ENCODE results near the gene DICER1.

The DICER1 gene

DNA sequence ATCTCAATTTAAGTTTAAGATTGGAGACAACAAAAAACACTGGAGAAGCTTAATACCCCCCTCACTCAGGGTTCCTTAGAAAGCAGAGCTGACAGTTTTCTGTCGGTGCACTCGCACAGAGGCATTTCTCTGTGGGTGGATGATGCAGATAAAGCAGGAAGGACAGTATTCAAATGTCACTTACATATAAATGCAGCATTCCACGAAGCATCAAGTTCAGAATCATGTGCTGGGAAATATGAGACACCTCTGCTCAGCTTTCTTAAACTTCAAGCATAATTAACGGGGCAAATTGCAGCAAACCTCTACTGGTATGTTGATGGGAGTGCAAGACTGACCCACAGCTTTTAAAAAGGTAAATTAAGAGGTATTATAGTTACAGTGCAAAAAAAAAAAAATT is 68.7 kb downstream of the DICER1 start:
- no peak for DNase-seq (ENCODE audit: low spot score)

DNA sequence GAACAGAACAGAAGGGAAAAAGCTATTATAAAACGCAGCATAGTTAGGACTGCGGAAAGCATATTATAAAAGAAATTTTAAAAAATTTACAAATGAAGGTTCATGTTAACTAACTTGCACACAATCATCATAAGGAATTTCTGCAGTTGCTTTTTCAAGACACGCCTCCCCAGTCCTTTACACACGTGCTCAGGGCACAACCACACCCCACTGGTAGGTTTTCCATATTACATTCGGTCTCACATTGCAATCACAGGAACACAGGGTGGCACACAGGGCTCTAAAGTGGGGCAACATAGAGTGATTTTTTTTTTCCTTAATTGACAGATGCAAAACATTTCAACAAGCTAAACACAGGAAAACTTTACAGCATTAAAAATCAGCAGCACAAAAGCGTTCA is 69.7 kb downstream of the DICER1 start:
- DNase-seq (ENCODE audit: low spot score), result no peak

DNA sequence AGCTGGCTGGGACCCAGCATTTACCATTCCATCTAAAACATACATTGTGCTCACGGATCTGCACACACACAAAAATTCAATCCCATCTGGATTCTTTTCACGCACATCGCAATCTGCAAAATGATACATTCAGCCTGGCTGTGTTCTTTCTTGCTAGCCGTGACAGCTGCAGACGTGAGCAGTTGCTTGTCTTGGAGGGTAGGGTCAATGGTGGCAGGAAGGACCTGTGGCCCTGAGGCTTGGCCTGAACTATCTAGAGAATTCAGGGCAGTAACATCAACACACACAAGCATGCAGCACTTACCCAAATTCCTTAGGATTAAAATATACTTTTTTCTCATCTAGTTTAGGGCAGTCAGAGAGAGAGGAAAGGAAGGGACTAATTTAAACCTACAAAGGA is 72.0 kb downstream of the DICER1 start:
- no peak for DNase-seq (ENCODE audit: low spot score)

DNA sequence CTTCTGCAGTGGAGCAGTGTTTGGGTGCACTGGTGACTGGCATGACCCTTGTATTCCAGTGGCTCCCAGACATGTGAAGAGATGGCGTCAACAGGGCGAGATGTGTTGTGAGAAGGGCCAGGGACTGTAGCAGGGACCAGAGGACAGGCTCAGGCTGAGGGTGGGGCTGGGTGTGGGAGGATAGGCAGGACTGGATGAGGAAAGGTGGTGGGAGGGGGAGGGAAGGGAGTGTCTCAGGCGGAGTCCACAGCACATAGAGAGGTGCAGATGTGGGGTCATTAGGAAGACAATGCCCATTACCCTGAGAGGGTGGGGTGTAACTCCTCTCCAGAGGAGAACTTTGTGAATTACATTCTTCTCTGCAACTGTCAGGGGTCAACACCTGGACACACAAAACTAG is 78.5 kb downstream of the DICER1 start:
- DNase-seq (ENCODE audit: low spot score), result no peak

DNA sequence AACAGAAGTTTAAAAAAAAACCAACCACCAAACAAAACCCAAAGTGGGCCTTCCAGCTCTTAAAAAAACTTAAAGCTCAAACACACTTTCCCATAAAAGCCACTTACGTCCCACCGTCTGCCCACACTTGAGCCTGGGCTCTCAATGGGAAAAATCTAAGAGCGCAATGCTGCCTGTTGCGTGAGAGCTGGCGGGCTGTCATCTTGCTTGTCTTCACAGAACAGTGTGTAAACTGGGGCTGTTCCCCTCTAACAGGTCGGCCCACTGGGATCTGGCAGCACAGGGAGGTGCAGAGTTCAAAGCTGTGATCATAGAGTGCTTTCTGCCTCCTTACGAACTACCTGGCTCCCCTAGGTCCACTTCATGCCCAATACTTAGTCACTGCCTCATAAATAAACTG is 80.0 kb downstream of the DICER1 start:
- DNase-seq (ENCODE audit: low spot score), result no peak

DNA sequence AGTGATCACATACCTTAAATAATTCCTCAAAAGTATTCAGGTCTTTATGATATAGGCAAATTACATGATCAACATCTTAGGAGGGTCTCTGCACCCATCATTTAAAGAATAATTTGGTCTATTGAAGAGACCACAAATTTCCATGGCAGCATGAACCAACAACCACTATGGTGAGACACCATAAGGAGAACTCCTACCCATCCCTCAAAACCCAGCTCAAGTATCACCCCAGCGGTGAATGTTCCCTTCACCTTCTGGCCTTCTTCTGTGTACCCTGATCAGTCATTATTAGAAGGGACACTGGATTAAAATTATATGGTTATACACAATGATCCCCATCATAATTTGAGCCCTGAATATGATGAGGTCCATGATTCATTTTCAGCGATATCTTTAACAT is 81.5 kb downstream of the DICER1 start:
- no peak for DNase-seq (ENCODE audit: low spot score)

DNA sequence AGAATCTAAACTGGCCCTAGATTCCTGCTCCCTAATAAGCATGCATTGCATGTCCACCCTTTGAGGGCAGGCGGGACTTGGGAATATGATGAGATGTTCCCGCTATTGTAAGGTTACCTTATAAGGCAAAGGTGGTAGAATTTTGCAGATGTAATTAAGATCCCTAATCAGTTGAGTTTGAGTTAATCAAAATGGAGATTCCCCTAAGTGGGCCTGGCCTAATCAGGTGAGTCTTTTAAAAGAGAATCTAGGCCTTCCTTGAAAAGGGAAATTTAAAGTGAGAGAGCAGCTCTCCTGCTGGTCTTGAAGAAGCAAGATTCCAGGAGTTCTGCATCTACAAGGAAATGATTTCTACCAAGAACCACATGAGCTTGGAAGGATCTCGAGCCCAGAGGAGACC is 83.4 kb downstream of the DICER1 start:
- DNase-seq (ENCODE audit: low spot score), result no peak

DNA sequence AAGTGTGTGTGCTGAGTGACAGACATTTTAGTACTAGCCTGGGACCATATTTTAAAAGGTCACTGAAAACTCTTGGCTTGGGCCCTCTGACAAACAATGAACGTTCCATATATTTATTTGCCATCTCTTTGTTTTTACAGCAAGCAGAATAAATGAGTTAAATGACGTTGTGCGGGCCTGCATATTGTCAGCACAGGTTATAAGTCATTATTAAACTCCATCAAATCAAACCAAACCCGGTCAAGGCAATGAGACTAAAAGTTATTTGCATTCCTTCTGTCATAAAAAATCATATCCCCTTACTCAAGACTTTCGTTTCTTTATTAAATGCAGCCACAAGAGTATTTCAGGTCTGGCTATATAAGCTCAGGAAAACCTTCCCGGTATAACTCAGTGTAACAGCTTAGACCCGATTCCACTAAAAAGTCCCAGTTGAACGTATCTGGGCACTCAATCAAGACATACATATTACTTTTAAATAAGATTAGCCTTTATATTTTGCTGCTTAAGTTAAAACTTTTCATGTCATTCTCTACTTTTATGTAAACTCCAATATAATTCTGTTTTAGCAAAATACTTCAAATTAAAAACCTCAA is 84.9 kb downstream of the DICER1 start:
- DNase-seq (ENCODE audit: low spot score), result no peak

DNA sequence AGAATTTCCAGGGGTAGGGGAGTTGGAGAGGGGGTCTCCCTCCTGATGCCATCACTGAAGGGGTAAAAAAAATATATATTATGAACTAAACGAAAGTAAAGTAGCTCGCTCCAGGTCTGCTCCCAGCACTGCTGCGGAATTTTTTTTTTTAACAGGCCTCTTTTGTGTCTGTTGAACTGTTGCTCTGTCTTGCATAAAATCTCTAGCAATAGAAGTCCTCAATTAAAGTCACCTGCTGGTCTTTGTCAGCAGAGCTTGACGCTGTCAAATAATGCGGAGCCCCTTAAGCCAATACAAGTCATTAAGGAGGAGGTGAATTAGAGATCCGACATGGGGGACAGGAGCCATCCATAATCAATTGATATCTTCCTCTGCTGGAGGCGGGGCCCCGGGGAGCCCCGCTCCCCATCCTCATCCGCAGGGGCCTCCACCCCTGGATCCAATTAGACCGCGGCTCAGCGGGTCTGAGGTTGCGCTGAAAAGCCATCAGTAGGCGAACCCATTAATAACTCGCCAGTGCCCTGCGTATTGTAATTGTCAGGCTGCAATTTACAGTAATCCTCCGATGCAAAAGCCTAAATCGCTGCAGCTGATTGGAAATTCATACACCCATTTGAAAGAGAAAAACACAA is 85.6 kb downstream of the DICER1 start:
- DNase-seq (ENCODE audit: low spot score), result no peak

DNA sequence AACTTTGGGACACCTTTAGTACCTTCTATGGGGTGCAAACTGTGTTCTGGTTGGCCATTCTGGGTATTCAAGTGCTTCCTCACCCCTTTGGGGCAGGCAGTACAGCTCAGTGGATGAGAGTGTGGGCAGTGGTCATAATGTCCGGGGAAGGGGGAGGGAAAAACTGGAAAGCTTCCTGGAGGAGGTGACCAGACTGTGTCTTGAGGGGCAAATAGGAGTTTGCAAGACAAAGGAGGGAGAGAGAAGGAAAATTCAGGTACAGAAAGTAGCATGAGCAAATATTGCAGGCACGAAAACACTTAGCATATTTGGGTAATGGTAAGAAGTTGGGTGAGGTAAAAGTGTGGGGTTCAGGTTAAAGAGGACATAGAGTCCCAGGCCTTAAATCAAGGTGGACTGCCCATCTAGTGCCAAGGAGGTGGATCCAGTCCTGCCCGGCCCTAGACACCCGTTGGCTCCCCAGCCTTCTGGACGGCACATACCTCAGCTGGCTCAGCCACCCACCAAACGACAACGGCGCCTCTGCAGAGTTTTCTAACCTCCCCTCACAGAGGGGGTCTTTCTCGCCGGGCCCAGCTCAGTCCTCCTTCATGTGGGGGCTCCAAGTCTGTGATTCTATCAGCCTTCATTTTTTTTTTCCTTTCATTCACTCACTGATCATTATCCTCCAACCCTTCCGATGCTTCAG is 86.4 kb downstream of the DICER1 start:
- no peak for DNase-seq (ENCODE audit: low spot score)

DNA sequence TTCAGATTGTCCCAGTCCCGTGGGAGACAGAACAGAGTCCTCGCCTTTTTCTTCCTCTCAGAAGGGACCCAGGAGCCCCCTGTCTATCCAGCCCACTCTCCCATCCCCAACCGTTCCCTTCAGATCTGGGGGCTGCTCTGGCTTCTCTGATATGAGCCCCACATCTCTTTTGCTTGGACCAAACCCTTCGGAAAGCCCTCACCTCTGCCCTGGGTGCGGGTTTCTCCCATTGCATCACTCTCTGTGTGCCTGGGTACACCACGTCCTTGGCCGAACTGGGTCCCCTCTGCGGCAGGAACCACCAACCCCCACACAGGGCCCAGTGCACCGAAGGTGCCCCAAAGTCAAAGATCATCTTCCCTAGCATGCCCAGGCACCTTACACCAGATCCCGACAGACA is 87.8 kb downstream of the DICER1 start:
- no peak for DNase-seq (ENCODE audit: low spot score)

DNA sequence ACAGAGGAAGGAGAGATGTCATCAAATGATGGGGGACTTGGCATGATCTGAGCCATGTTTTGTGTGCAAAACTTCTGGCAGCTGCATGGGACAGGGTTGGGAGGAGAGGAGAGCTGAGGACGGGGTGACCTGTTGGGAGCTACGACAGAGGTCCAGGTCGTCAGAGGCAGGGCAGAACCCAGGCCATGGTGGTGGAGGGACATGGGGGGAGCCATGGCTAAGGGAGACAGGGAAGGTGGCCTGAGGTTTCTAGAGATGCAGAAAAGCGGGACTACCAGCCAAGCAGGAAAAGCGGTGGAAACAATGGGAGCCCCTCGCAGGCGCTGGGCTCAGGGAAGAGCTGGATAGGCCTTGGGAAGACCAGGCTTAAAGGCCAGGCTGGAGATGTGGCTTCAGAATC is 88.3 kb downstream of the DICER1 start:
- DNase-seq (ENCODE audit: low spot score), result no peak

DNA sequence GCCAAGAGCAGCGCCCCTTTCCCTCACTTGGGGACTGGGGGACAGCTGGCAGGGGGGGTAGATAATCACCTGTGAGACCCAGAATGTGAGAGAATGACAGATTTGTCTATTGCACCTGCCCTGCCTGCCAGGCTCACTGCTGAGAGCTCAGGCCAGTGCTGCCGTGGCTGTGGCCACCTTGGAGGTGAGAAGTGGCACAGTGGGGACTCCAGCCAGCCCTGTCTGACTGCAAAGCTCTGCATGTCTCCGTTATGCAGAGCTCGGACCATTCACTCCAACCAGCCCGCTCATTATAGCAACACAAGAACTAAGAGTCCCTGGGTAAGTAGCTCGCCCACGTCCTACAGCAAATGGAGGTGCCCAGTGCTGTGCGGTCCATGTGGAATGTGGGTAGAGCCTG is 88.8 kb downstream of the DICER1 start:
- DNase-seq (ENCODE audit: low spot score), result no peak

DNA sequence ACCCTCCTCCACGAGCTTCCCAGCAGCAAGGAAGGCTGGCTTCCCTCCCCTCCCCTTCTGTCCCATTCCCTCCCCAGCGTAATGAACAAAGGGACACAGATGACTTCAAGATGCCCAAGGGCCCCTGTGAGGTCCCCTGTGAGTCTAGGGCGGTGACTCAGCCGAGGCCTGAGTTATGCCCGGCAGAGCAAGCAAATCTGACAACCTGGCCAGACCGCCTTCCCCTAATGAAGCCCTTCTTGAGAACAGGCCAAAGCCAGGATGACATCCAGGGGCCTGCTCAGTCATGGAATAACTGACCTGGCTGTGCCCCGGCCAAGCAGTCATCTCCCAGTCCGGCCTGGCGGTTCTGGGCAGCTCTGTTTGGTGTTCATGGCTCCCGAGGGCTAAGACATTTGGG is 89.2 kb downstream of the DICER1 start:
- no peak for DNase-seq (ENCODE audit: low spot score)

DNA sequence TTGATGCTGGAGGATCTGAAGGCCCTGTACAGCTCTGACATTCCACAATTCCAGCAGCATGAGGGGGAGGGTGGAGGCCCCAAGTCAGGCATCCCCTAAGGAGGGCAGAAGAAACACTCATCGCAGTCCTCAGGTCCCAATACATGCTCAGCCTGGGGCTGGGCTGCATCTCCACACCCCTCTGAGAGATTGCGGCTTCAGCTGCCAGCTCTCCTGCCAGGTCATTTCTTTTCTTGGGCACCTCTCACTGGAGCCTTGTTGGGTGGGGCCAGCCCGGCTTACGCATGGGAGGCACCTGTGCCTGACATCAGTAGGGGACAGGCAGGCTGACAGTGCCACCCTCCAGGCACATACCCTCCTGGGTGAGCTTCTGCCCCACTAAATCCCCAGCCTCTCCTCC is 89.8 kb downstream of the DICER1 start:
- no peak for DNase-seq (ENCODE audit: low spot score)

DNA sequence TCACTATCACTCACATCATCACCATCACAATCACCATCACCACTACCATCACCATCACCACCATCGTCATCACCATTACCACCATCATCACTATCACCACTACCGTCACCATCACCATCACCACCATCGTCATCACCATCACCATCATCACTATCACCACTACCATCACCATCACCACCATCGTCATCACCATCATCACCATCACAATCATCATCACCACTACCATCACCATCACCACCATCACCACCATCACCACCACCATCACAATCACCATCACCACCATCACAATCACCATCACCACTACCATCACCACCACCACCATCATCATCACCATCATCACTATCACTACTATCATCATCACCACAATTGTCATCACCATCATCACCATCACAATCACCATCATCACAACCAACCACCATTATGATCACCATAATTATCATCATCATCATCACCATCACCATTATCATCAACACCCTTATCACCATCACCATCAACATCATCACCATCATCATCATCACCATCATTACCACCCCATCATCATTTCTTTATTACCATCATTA is 90.8 kb downstream of the DICER1 start:
- no peak for DNase-seq (ENCODE audit: low spot score)

DNA sequence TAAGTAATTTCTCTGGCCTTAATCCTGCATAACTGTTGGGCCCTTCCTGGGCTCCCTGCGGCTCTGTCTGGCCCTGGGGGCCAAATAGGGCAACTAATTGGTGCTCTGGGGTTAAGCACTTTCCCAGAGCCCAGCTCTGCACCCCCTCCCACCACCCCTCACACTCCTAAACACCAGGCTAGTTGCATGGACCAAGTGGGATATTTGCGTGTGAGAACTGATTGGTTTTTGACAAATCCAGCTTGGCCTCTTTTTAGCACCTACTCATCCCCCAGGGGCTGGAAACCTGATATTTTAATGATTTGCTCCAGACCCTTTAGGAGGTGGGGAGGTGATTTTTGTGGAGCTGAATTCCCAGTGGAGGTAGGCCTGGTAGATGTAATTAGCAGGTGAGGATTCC is 91.9 kb downstream of the DICER1 start:
- no peak for DNase-seq (ENCODE audit: low spot score)

DNA sequence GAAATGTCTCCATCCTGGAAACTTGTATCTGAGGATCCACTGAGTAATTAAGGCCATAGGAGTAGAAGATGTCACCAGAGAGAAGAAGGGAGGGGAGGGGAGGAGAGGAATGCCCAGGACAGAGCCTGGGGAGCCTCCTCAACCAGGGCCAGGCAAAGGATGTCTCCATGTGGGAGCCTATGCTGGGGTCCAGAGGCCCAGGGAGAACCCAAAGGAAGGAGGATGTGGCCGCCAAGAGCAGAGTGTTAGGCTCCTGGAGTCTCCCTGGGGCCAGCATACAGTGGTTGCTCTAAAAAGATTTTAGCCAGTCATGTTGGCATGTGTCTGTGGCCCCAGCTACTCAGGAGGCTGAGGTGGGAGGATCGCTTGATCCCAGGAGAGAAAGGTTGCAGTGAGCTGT is 92.6 kb downstream of the DICER1 start:
- DNase-seq (ENCODE audit: low spot score), result no peak

DNA sequence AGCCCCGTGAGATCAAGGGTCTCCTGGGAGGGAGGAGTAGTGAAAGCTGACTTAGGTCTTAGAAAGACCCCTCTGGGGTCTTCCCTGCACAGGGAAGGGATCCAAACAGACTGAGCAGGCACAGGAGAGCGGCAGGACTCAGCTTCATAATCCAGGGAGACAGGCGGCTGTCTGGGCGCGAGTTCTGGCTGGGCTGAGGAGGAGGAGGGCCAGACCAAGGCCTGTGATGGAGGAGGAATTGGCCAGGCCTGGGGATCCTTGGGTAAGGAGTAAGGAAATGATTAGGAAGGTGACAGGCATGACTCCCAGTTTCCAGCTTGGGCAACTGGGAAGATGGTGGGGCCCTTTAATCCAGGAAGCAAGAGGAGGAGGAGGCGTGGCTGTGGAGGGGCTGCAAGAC is 93.1 kb downstream of the DICER1 start:
- no peak for DNase-seq (ENCODE audit: low spot score)

DNA sequence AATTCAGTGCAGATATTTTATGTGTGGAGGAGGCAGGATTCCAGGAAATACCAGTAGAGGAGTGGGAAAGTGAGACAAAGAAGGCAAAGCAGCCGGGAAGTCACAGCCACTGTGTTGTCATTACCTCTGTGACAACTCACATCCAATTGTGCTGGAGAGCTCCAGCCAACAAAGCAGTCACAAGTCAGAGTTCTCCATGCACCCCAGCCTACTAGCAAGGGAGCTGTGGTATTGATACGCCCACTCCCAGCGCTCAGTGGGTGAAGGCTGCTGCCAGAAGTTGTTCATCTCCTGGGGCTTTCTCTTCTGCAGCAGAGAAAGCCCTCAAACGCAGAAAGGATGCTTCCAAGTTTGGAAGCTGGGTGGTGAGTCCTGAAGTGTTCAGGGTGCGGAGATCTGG is 93.9 kb downstream of the DICER1 start:
- DNase-seq (ENCODE audit: low spot score), result no peak

DNA sequence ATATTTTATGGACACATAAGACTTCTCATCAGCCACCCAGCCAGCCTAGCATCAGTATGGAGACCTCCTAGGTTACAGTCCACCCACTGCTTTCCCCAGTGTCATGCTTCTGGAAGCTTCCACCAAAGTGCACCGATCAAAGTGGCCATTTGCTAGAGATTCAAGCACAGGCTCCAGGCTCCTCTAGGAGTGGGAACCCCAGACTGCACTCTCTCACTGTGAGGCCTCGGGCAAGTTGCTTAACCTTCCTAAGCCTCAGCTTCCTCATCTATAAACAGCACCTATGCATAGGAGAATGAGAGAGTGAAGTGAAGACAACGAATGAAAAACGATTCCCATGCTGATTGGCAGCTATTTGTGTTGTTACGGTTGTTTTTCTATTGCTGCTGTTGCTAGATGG is 94.4 kb downstream of the DICER1 start:
- no peak for DNase-seq (ENCODE audit: low spot score)

DNA sequence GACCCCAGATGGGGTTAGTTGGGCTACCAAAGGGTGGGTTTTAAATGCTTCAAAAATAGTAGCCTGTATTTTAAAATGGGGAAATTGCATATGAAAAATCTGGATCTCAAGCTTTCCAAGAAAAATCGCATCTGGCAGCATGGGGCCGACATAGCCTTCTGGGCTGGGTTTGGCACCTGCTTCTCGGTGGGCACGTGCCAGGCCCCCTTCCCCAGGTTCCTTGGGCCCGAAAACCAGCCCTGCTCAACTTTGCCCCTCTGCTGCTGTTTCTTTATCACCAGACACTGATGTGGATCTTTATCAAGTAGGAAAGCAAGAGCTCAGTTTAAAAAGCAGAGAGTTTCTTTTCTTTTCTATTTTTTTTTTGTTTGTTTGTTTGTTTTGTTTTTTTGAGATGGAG is 95.1 kb downstream of the DICER1 start:
- no peak for DNase-seq (ENCODE audit: low spot score)

DNA sequence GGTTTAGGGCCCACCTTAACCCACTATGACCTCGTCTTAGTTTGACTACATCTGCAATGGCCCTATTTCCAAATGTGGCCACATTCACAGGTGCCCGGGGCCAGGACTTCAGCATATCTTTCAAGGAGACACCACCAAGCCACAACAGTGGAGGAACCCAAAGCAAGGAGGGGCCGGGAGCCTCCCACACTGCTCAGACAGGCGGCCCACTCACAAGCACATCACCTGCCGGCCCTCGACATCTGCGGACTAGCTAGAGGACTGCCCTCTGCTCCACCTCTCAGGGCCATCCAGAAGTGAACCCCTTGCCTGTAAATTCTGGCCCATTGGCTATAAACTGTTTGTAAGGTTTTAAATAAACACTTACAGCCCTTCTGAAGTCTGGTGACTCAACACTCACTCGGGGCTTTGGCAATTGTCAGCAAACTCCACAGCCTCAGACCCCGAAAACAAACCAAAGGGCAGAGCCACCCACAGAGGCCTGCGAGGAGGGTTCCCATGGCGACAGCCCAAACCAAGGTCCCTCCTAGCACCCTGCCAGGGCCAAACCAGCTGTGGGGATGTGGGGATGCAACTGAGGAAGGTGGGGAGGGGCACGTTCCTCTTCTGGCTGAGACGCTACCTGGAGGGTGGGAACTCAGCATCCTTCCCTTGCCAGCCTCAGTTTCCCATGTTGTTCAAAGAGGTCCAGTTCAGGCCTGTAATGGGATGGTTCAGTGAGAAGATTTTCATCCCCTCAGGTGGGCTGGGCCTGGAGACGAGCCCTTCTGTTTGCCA is 95.8 kb downstream of the DICER1 start:
- no peak for DNase-seq (ENCODE audit: low spot score)

Measured in LoVo (cell line).